ENCODE data around the gene ELMO3.

ELMO3 gene

GRCh38 chr16:67200491-67200890, 1.6 kb downstream of the ELMO3 start:
- no peak for DNase-seq

- DNase-seq, result no peak
Measured at GRCh38 chr16:67201411-67202345, 2.7 kb downstream of the ELMO3 start.

- no peak for DNase-seq
Measured at GRCh38 chr16:67202426-67202825, 3.5 kb downstream of the ELMO3 start.

GRCh38 chr16:67202956-67203493, 4.1 kb downstream of the ELMO3 start:
- no peak for DNase-seq

- no peak for DNase-seq
Measured at GRCh38 chr16:67204076-67204475, 5.1 kb downstream of the ELMO3 start.

GRCh38 chr16:67206129-67206837, 7.4 kb downstream of the ELMO3 start:
- DNase-seq, result no peak

GRCh38 chr16:67206838-67207248, 7.9 kb downstream of the ELMO3 start:
- no peak for DNase-seq

- DNase-seq, result no peak
Measured at GRCh38 chr16:67207249-67208091, 8.5 kb downstream of the ELMO3 start.

GRCh38 chr16:67208154-67208896, 9.4 kb downstream of the ELMO3 start:
- no peak for DNase-seq

GRCh38 chr16:67209565-67209964, 10.6 kb downstream of the ELMO3 start:
- no peak for DNase-seq

- DNase-seq, result no peak
Measured at GRCh38 chr16:67210069-67210937, 11.4 kb downstream of the ELMO3 start.

- no peak for DNase-seq
Measured at GRCh38 chr16:67211674-67212073, 12.7 kb downstream of the ELMO3 start.

GRCh38 chr16:67212766-67213165, 13.8 kb downstream of the ELMO3 start:
- no peak for DNase-seq

- no peak for DNase-seq
Measured at GRCh38 chr16:67213197-67214019, 14.5 kb downstream of the ELMO3 start.

GRCh38 chr16:67215706-67216105, 16.8 kb downstream of the ELMO3 start:
- no peak for DNase-seq

- no peak for DNase-seq
Measured at GRCh38 chr16:67216612-67217490, 17.9 kb downstream of the ELMO3 start.

- DNase-seq, result no peak
Measured at GRCh38 chr16:67223992-67224391, 25.1 kb downstream of the ELMO3 start.

GRCh38 chr16:67226295-67226803, 27.4 kb downstream of the ELMO3 start:
- DNase-seq, result no peak
